OCI-LY7 (cell line): ENCODE data around the gene BRIP1. TPM values are rescaled to one million over a fixed set of nuclear protein-coding genes. Genes with fewer than 3 reads are reported as not detected.

Experiments
- BruUV-seq: library from RNA; stranded (reverse); fragments of 400-500 nt; replicated peaks from 2 replicates; lab custom pipeline; 2021; lab: Mats Ljungman, UMichigan
- CTCF ChIA-PET: fragments of 300-600 bp; sonication (Branson Sonifier 250); formaldehyde crosslinking; loops from one replicate; lab custom pipeline; 2022; ENCODE audit warnings: antibody characterized with exemption; ENCODE audit not compliant: unreplicated experiment; lab: Charles Lee
- POLR2A ChIA-PET: fragments of 300-600 bp; sonication (Branson Sonifier 250); formaldehyde crosslinking; loops from one replicate; lab custom pipeline; 2022; ENCODE audit warnings: antibody characterized with exemption; lab: Charles Lee
- DNase-seq: peaks from one replicate; pipeline ENCODE4 v3.0.0-alpha.2; 2015; ENCODE audit warnings: low spot score
- H2AFZ ChIP-seq: fragments of 200-600 bp; sonication (generic), shearing (Covaris generic); 2 replicates; pipeline ENCODE4 v1.6.1; 2014; ENCODE audit warnings: mild to moderate bottlenecking, antibody characterized with exemption, low read length, moderate library complexity
- H3K27ac ChIP-seq: fragments of 200-600 bp; sonication (generic); 2 replicates; pipeline ENCODE4 v1.5.1; 2014; ENCODE audit warnings: mixed run types, low read depth, mild to moderate bottlenecking, moderate library complexity, low read length, inconsistent platforms; ENCODE audit not compliant: poor library complexity, severe bottlenecking
- H3K36me3 ChIP-seq: fragments of 200-600 bp; sonication (generic); 2 replicates; pipeline ENCODE4 v1.6.1; 2014; ENCODE audit warnings: mild to moderate bottlenecking, antibody characterized with exemption, low read length, moderate library complexity, mixed read lengths; ENCODE audit not compliant: insufficient read depth
- H3K4me1 ChIP-seq: fragments of 200-600 bp; sonication (generic); 2 replicates; pipeline ENCODE4 v1.5.1; 2014; ENCODE audit warnings: mild to moderate bottlenecking, low read length; ENCODE audit not compliant: insufficient read depth, poor library complexity, severe bottlenecking
- H3K4me2 ChIP-seq: fragments of 200-600 bp; sonication (generic); 2 replicates; pipeline ENCODE4 v1.6.1; 2014; ENCODE audit warnings: mild to moderate bottlenecking, low read length
- H3K4me3 ChIP-seq: fragments of 200-600 bp; sonication (generic); 2 replicates; pipeline ENCODE4 v1.5.1; 2014; ENCODE audit warnings: mild to moderate bottlenecking, low read depth, low read length; ENCODE audit not compliant: poor library complexity, severe bottlenecking
- H3K79me2 ChIP-seq: fragments of 200-600 bp; sonication (generic); 2 replicates; pipeline ENCODE4 v1.6.1; 2016; ENCODE audit warnings: low read depth, mild to moderate bottlenecking, low read length, moderate library complexity, mixed read lengths; ENCODE audit not compliant: insufficient read depth
- H3K9me2 ChIP-seq: fragments of 200-600 bp; sonication (generic); 2 replicates; pipeline ENCODE4 v1.6.1; 2016; ENCODE audit warnings: mild to moderate bottlenecking, low read length, mixed read lengths; ENCODE audit not compliant: insufficient read depth
- H3K9me3 ChIP-seq: fragments of 200-600 bp; sonication (generic); 2 replicates; pipeline ENCODE4 v1.6.1; 2014; ENCODE audit warnings: mild to moderate bottlenecking, mixed run types, low read length, mixed read lengths
- H4K20me1 ChIP-seq: fragments of 200-600 bp; sonication (generic); 2 replicates; pipeline ENCODE4 v1.6.1; 2014; ENCODE audit warnings: mild to moderate bottlenecking, antibody characterized with exemption, low read length, moderate library complexity, mixed read lengths; ENCODE audit not compliant: insufficient read depth
- EZH2phosphoT487 ChIP-seq: fragments of 200-600 bp; sonication (generic); IDR thresholded peaks from 2 replicates; pipeline ENCODE4 v1.6.1; 2018; ENCODE audit warnings: low read depth, borderline replicate concordance, mild to moderate bottlenecking, mixed run types, antibody characterized with exemption, low read length, moderate library complexity, mixed read lengths
- intact Hi-C: fragments of 100-400 bp; cut with micrococcal nuclease; formaldehyde crosslinking; loops from one replicate; pipeline ENCODE4 v1.10.0; 2022; ENCODE audit not compliant: unreplicated experiment
- total RNA-seq, 2 experiments: library from RNA; depleted of rRNA in 1 of 2; stranded (reverse); fragments of >200 nt in 1 of 2; shearing (Covaris generic) in 1 of 2; gene quantifications; 2 replicates each; pipeline ENCODE4 v1.2.3, GENCODE V29; 2014 to 2022
- TF ChIP-seq, protein P1 (sequence below): fragments of 200-600 bp; sonication (generic); conservative IDR thresholded peaks from 2 replicates; pipeline ENCODE4 v1.5.1; 2014; ENCODE audit warnings: mild to moderate bottlenecking, antibody characterized with exemption, low read length, moderate library complexity, mixed read lengths

Gene BRIP1
- total RNA-seq, 2 experiments from 2014 or later = 32.5 to 33.8 TPM

GRCh38 chr17:61735807-61736206 is 127.5 kb downstream of the BRIP1 start:
- intact Hi-C loops = no loop called here
- ChIA-PET POLR2A (interaction anchor here (0.7 to 1.5 kb wide), 4 partner anchors 14 to 161 kb away, joined by 3 to 5 read pairs (median 4); no protein-coding TSS in a partner anchor), CTCF (no interaction called here)
- Histone ChIP-seq H4K20me1 (no peaks in the 10 kb centered on the region), H3K27ac (no peak overlapping the region), H3K4me3 (no peak overlapping the region), H3K36me3 (peaks cover 69% of the 10 kb centered on the region), H2AFZ (no peak overlapping the region), H3K4me1 (no peaks in the 10 kb centered on the region), H3K9me2 (no peaks in the 10 kb centered on the region), H3K9me3 (peaks cover 13% of the 10 kb centered on the region; the same call in 1 of the 2 replicates), H3K4me2 (no peak overlapping the region), H3K79me2 (no peaks in the 10 kb centered on the region)
- no peak for DNase-seq
- BruUV-seq = no TSS peak
- TF ChIP-seq, protein P1, sequence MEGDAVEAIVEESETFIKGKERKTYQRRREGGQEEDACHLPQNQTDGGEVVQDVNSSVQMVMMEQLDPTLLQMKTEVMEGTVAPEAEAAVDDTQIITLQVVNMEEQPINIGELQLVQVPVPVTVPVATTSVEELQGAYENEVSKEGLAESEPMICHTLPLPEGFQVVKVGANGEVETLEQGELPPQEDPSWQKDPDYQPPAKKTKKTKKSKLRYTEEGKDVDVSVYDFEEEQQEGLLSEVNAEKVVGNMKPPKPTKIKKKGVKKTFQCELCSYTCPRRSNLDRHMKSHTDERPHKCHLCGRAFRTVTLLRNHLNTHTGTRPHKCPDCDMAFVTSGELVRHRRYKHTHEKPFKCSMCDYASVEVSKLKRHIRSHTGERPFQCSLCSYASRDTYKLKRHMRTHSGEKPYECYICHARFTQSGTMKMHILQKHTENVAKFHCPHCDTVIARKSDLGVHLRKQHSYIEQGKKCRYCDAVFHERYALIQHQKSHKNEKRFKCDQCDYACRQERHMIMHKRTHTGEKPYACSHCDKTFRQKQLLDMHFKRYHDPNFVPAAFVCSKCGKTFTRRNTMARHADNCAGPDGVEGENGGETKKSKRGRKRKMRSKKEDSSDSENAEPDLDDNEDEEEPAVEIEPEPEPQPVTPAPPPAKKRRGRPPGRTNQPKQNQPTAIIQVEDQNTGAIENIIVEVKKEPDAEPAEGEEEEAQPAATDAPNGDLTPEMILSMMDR = no peak
- TF ChIP-seq EZH2phosphoT487 = no peak

DNA sequence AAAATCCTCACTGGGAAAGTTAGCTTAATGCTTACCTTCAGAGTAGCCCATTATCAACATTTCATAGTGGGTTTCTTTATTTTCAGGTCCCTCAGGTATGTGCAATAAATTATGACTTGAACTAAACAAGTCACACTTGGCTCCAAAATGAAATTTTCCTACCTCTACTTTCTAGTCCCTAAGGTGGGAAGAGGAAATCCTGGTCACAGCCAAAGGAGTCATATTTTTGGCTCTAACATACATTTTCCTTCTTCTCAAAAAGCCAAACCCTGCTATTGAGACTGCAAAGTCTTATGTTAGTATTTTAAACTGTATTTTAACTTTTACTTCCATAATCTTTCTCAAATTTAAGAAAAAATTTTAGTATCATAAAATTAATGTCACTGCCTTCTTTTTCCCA is 128.9 kb downstream of the BRIP1 start:
- H3K4me1 ChIP-seq = no peaks in the 10 kb centered on the region
- no peak for DNase-seq
- ChIA-PET CTCF (no interaction called here), POLR2A (no interaction called here)
- H3K79me2 ChIP-seq = no peaks in the 10 kb centered on the region
- H3K4me2 ChIP-seq = no peak overlapping the region
- BruUV-seq = no TSS peak
- H3K9me2 ChIP-seq = no peaks in the 10 kb centered on the region
- no peak overlapping the region for H3K4me3 ChIP-seq
- intact Hi-C loops = no loop called here
- H3K9me3 ChIP-seq = peaks cover 13% of the 10 kb centered on the region; the same call in 1 of the 2 replicates
- H4K20me1 ChIP-seq = no peaks in the 10 kb centered on the region
- H3K27ac ChIP-seq = no peak overlapping the region
- H3K36me3 ChIP-seq = peaks cover 65% of the 10 kb centered on the region
- no peak for TF ChIP-seq EZH2phosphoT487
- TF ChIP-seq, protein P1 = no peak
- no peak overlapping the region for H2AFZ ChIP-seq

DNA sequence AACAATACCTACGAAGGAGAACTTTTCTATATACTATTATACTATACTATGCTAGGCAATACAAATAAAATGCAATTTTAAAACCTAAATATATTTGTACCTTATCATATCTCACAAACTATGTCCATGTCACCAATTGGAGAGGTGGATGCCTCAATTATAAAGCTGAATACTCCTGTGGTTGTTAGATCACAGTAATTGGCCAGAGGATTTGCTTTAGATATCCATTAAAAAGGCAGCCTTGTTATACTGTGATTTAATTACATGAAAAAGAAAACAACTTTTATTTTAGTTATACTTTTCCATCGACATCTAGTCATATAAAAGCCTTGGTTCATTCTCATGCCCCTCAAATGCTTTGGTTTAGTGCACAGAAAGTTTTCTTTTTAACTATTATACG is 129.3 kb downstream of the BRIP1 start:
- no peak overlapping the region for H3K4me3 ChIP-seq
- no peaks in the 10 kb centered on the region for H3K4me1 ChIP-seq
- no peak for TF ChIP-seq EZH2phosphoT487
- TF ChIP-seq, protein P1 = no peak
- intact Hi-C loops = no loop called here
- DNase-seq = no peak
- H4K20me1 ChIP-seq = no peaks in the 10 kb centered on the region
- H3K4me2 ChIP-seq = no peak overlapping the region
- no peak overlapping the region for H3K27ac ChIP-seq
- H3K9me3 ChIP-seq = peaks cover 13% of the 10 kb centered on the region; the same call in 1 of the 2 replicates
- H3K9me2 ChIP-seq = no peaks in the 10 kb centered on the region
- no peaks in the 10 kb centered on the region for H3K79me2 ChIP-seq
- H2AFZ ChIP-seq = no peak overlapping the region
- no TSS peak for BruUV-seq
- CTCF ChIA-PET = no interaction called here
- H3K36me3 ChIP-seq = peaks cover 64% of the 10 kb centered on the region
- POLR2A ChIA-PET = no interaction called here
